K562 (cell line): Measurements from ENCODE around the gene TSPAN15.

Source experiments
- BDP1 ChIP-seq: IDR thresholded peaks from 3 replicates; pipeline ENCODE4 v1.6.1; 2011; ENCODE audit not compliant: insufficient read length, insufficient read depth
- BRF1 ChIP-seq: IDR thresholded peaks from 3 replicates; pipeline ENCODE4 v1.6.1; 2011; ENCODE audit warnings: borderline replicate concordance, mild to moderate bottlenecking; ENCODE audit not compliant: insufficient read length; ENCODE audit errors: extremely low read depth
- JUN ChIP-seq, 2 experiments: sonication (generic) in 1 of 2; formaldehyde crosslinking in 1 of 2; IDR thresholded peaks; 2 replicates each; pipeline versions ENCODE4 v1.6.1 to v1.8.0; 2012 to 2022; ENCODE audit warnings: borderline replicate concordance in 2 of 2, mild to moderate bottlenecking in 2 of 2, improper control_type of control experiment in 1 of 2, low read depth in 1 of 2, low read length in 1 of 2, missing genetic modification reagents in 1 of 2
- KLF13 ChIP-seq: fragments of 450-650 bp; IDR thresholded peaks from 2 replicates; pipeline ENCODE4 v1.6.1; 2016; ENCODE audit warnings: missing genetic modification characterization, low read depth, mild to moderate bottlenecking, missing compliant biosample characterization, moderate library complexity, borderline replicate concordance
- POU5F1 ChIP-seq: fragments of 150-350 bp; IDR thresholded peaks from 2 replicates; pipeline ENCODE4 v1.6.1; 2014; ENCODE audit warnings: borderline replicate concordance, low read length, low read depth, mild to moderate bottlenecking; ENCODE audit not compliant: partially characterized antibody
- RAD21 ChIP-seq, 2 experiments: fragments of 250-450 bp in 1 of 2; fragments of 450-650 bp in 1 of 2; sonication (Bioruptor Pico) in 1 of 2; formaldehyde crosslinking in 1 of 2; IDR thresholded peaks in 1 of 2; conservative IDR thresholded peaks in 1 of 2; 2 replicates each; pipeline versions ENCODE4 v1.4.0 to v1.8.0; 2020 to 2022; ENCODE audit warnings: mild to moderate bottlenecking in 2 of 2, moderate library complexity in 1 of 2
- REST ChIP-seq, 2 experiments: fragments of 450-650 bp; formaldehyde crosslinking in 1 of 2; IDR thresholded peaks; 2 replicates each; pipeline versions ENCODE4 v1.4.0 to v1.6.1; 2014 to 2020; ENCODE audit warnings: mild to moderate bottlenecking in 2 of 2, borderline replicate concordance in 1 of 2, low read depth in 1 of 2
- TCF3 ChIP-seq: sonication (generic); formaldehyde crosslinking; IDR thresholded peaks from 2 replicates; pipeline ENCODE4 v1.4.0; 2020; ENCODE audit warnings: mild to moderate bottlenecking, missing genetic modification reagents
- ZEB2 ChIP-seq: fragments of 450-650 bp; IDR thresholded peaks from 2 replicates; pipeline ENCODE4 v1.6.1; 2016
- ZHX1 ChIP-seq: fragments of 150-350 bp; conservative IDR thresholded peaks from 2 replicates; pipeline ENCODE4 v1.6.1; 2014; ENCODE audit warnings: low read length
- ZNF3 ChIP-seq: fragments of 250-450 bp; sonication (Bioruptor Pico); IDR thresholded peaks from 2 replicates; pipeline ENCODE4 v1.5.0; 2021; ENCODE audit warnings: mild to moderate bottlenecking, moderate library complexity
- ZNF586 ChIP-seq: fragments of 450-650 bp; formaldehyde crosslinking; conservative IDR thresholded peaks from 2 replicates; pipeline ENCODE4 v1.4.0; 2020; ENCODE audit warnings: mild to moderate bottlenecking, moderate library complexity
- TF ChIP-seq, protein P1 (sequence below), 3 experiments: IDR thresholded peaks in 2 of 3; conservative IDR thresholded peaks in 1 of 3; 2 replicates each; pipeline ENCODE4 v1.5.1; 2011 to 2012; ENCODE audit warnings: low read length in 3 of 3, mild to moderate bottlenecking in 3 of 3, control low read depth in 2 of 3, improper control_type of control experiment in 1 of 3, inconsistent platforms in 1 of 3, low read depth in 1 of 3, mixed read lengths in 1 of 3, moderate library complexity in 1 of 3; ENCODE audit not compliant: insufficient read depth in 2 of 3

DNA sequence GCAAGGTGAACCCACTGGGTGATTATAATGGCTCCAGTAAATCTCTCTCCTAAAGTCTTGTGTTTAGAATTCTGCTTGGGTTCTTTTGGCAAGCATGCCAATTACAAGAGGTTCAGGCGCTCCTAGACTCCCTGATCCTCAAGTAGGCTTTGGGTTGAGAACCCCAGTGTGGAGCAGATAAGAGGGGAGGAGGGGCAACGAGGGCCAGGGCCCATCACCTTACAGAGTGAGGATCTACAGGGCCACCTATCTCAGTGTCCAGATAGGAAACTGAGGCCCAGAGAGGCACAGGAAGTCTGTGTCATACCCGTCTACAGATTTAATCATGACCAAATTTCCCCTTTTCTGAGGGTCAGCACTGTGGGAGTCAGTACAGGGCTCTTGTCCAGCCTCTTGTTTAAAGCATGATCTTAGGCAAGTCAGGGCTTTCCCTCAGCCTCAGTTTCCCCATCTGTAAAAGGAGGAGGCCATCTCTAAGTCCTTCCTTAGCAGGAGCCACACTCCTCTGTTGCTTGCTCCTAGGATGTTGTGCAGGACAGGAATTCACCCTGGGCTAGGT lies 39.0 kb upstream of the TSPAN15 start:
- TF ChIP-seq RAD21 (CRISPR knock-in tag; conservative IDR thresholded peaks at IDR 0.05 in 1 of 2, IDR thresholded peaks at IDR 0.05 in 1 of 2): no peak
- no peak for TF ChIP-seq ZEB2
- no peak for TF ChIP-seq POU5F1
- TF ChIP-seq ZNF586 (CRISPR knock-in tag): no peak
- TF ChIP-seq JUN (IDR thresholded peaks at IDR 0.05; ENCODE audit: borderline replicate concordance, low read depth, low read length): no peak
- TF ChIP-seq JUN (CRISPR knock-in tag; IDR thresholded peaks at IDR 0.05; ENCODE audit: borderline replicate concordance): no peak
- TF ChIP-seq ZHX1: no peak
- TF ChIP-seq BDP1: no peak
- no peak for TF ChIP-seq KLF13 (tag)
- no peak for TF ChIP-seq TCF3 (CRISPR knock-in tag)
- TF ChIP-seq, protein P1, sequence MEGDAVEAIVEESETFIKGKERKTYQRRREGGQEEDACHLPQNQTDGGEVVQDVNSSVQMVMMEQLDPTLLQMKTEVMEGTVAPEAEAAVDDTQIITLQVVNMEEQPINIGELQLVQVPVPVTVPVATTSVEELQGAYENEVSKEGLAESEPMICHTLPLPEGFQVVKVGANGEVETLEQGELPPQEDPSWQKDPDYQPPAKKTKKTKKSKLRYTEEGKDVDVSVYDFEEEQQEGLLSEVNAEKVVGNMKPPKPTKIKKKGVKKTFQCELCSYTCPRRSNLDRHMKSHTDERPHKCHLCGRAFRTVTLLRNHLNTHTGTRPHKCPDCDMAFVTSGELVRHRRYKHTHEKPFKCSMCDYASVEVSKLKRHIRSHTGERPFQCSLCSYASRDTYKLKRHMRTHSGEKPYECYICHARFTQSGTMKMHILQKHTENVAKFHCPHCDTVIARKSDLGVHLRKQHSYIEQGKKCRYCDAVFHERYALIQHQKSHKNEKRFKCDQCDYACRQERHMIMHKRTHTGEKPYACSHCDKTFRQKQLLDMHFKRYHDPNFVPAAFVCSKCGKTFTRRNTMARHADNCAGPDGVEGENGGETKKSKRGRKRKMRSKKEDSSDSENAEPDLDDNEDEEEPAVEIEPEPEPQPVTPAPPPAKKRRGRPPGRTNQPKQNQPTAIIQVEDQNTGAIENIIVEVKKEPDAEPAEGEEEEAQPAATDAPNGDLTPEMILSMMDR (IDR thresholded peaks at IDR 0.05 in 2 of 3, conservative IDR thresholded peaks at IDR 0.05 in 1 of 3; ENCODE audit: insufficient read depth in 2 of 3, low read depth in 1 of 3, low read length in 3 of 3): no peak
- no peak for TF ChIP-seq BRF1
- TF ChIP-seq REST (IDR thresholded peaks at IDR 0.05; ENCODE audit: borderline replicate concordance): no peak
- no peak for TF ChIP-seq REST (CRISPR knock-in tag; IDR thresholded peaks at IDR 0.05; ENCODE audit: low read depth)
- TF ChIP-seq ZNF3 (CRISPR knock-in tag): no peak
